ENCODE results near the gene CCDC88B. TPM values are rescaled to one million over a fixed set of nuclear protein-coding genes. Genes with fewer than 3 reads are reported as not detected.
A peak's percentile ranks its signal among the peaks of the same experiment; 100 is the strongest.

The CCDC88B gene
- total RNA-seq, 1 experiment from 2014 or later: 11.2 TPM

DNA sequence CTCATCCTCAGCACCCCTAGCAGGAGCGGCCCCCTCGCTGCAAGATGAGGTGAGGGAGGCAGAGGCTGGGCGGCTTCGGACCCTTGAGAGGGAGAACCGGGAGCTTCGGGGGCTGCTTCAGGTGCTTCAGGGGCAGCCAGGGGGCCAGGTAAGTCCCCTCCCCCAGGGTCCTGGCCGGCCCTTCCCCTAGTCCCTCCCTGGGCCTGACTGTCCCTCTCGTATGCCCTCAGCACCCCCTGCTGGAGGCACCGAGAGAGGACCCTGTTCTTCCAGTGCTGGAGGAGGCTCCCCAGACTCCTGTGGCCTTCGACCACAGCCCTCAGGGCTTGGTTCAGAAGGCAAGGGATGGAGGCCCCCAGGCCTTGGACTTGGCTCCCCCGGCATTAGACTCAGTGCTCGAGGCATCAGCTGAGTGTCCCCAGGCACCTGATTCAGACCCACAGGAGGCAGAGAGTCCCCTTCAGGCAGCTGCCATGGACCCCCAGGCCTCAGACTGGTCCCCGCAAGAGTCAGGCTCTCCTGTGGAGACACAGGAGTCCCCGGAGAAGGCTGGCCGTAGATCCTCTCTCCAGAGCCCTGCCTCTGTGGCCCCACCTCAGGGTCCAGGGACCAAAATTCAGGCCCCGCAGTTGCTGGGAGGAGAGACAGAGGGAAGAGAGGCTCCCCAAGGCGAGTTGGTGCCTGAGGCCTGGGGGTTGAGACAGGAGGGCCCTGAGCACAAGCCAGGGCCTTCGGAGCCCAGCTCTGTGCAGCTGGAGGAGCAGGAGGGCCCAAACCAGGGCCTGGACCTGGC, 4.0 kb downstream of the CCDC88B start:
- no peak overlapping the region for H3K27ac Mint-ChIP-seq
- H3K9me3 Mint-ChIP-seq: no peaks in the 10 kb centered on the region
- Histone ChIP-seq H4K20me1 (ENCODE audit: control insufficient read depth, insufficient read depth, insufficient read length) (peaks cover 3% of the 10 kb centered on the region), H3K79me1 (ENCODE audit: insufficient read depth, low read depth, low read length, poor library complexity, severe bottlenecking) (no peaks in the 10 kb centered on the region), H3K56ac (ENCODE audit: insufficient read length, low read depth, low read length) (no peak overlapping the region), H3K14ac (ENCODE audit: insufficient read depth, low read length) (no peak overlapping the region), H3K4me1 (ENCODE audit: insufficient read depth, low read length) (peaks cover 2% of the 10 kb centered on the region; the same call in 1 of the 2 replicates), H3K4me2 (ENCODE audit: insufficient read depth, insufficient read length, low read length) (no peak overlapping the region), H3K18ac (ENCODE audit: insufficient read length, low read depth, low read length) (no peak overlapping the region), H3K23ac (ENCODE audit: insufficient read length, low read depth, low read length) (no peak overlapping the region), H2BK5ac (ENCODE audit: insufficient read length, low read length) (no peak overlapping the region), H2BK120ac (ENCODE audit: low read depth, low read length, poor library complexity, severe bottlenecking) (no peak overlapping the region), H2AFZ (ENCODE audit: low read length) (no peak overlapping the region), H4K5ac (ENCODE audit: insufficient read length, low read depth, low read length) (no peak overlapping the region), H2BK12ac (ENCODE audit: insufficient read length, low read depth, low read length) (no peak overlapping the region), H3K23me2 (ENCODE audit: insufficient read length, low read depth, low read length, poor library complexity, severe bottlenecking) (peaks cover 17% of the 10 kb centered on the region), H3T11ph (ENCODE audit: low read length) (no peak overlapping the region), H3K79me2 (ENCODE audit: insufficient read depth, low read length) (no peaks in the 10 kb centered on the region), H2AK5ac (ENCODE audit: insufficient read length, low read length) (no peak overlapping the region), H4K8ac (replicated peaks; ENCODE audit: insufficient read length, low read depth, low read length) (no peak overlapping the region), H3K9ac (ENCODE audit: extremely low read depth, insufficient read length, low read length) (no peak overlapping the region), H3K27me3 (ENCODE audit: insufficient read depth, low read length) (no peaks in the 10 kb centered on the region), H2BK15ac (ENCODE audit: low read depth, low read length) (no peak overlapping the region), H3K4ac (ENCODE audit: low read depth, low read length) (no peak overlapping the region), H2BK20ac (ENCODE audit: low read depth, low read length, poor library complexity, severe bottlenecking) (no peak overlapping the region), H3K27ac (ENCODE audit: insufficient read length, low read depth, low read length) (no peak overlapping the region), H4K91ac (ENCODE audit: insufficient read length, low read depth, low read length) (no peak overlapping the region), H3K9me3 (ENCODE audit: control insufficient read depth, low read depth, low read length) (no peaks in the 10 kb centered on the region)
- H3K27me3 Mint-ChIP-seq (ENCODE audit: low read depth): peaks cover 16% of the 10 kb centered on the region
- WGBS (ENCODE audit: extremely low coverage, insufficient read length, low lambda C conversion rate): no CpG with 5 or more reads among the region's 18 CpGs
- 0 out of 7 replicates have a peak, but pooled peaks cover 0 to 2% (median 0%) of the 10 kb centered on the region in 3 experiments for H3K36me3 Mint-ChIP-seq (ENCODE audit: insufficient read depth in 1 of 3, low read depth in 3 of 3)
- peak; percentile 64 for DNase-seq
- H3K4me3 Mint-ChIP-seq: no peak overlapping the region
- H3K4me1 Mint-ChIP-seq: peaks cover 9 to 41% of the 10 kb centered on the region in 2 experiments
- TF ChIP-seq, protein P1, sequence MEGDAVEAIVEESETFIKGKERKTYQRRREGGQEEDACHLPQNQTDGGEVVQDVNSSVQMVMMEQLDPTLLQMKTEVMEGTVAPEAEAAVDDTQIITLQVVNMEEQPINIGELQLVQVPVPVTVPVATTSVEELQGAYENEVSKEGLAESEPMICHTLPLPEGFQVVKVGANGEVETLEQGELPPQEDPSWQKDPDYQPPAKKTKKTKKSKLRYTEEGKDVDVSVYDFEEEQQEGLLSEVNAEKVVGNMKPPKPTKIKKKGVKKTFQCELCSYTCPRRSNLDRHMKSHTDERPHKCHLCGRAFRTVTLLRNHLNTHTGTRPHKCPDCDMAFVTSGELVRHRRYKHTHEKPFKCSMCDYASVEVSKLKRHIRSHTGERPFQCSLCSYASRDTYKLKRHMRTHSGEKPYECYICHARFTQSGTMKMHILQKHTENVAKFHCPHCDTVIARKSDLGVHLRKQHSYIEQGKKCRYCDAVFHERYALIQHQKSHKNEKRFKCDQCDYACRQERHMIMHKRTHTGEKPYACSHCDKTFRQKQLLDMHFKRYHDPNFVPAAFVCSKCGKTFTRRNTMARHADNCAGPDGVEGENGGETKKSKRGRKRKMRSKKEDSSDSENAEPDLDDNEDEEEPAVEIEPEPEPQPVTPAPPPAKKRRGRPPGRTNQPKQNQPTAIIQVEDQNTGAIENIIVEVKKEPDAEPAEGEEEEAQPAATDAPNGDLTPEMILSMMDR (conservative IDR thresholded peaks at IDR 0.05): peak; percentile 68

Measured in H9 (cell line).